Measurements from ENCODE around the gene DHRSX. TPM values are rescaled to one million over a fixed set of nuclear protein-coding genes. Genes with fewer than 3 reads are reported as not detected.

DHRSX gene
- total and polyA plus RNA-seq, 12 donors = 6.4 to 68.6 (median 27.7) TPM

DNA sequence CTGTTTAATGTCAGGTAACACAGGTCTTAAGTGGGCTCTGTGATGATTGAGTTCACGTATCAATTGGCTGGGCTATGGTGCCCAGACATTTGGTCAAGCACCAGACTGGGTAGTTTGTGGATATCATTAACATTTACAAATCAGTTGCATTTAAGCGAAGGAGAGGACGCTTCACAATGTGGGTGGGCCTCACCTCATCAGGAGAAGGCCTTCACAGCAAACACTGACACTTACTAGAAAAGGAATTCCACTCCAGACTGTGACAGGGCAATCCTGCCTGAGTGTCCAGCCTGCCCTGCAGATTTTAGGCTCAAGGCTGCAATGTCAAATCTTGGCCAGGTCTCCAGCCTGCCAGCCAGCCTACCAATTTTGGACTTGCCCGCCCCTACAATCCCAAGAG lies 270.3 kb downstream of the DHRSX start:
- no peaks in the 10 kb centered on the region for H3K27me3 ChIP-seq
- no peak overlapping the region for H3K27ac ChIP-seq
- no peak overlapping the region for H3K4me3 ChIP-seq
- WGBS, 4 donors = 95 to 97% (median 97%) methylated on average over 3 to 4 of the region's 4 CpGs
- no peaks in the 10 kb centered on the region for H3K4me1 ChIP-seq (replicated peaks in 1 of 2)
- H3K9me3 ChIP-seq (replicated peaks in 1 of 3) = no peaks in the 10 kb centered on the region
- no peaks in the 10 kb centered on the region for H3K36me3 ChIP-seq (replicated peaks in 1 of 2)
- no peak for DNase-seq
- intact Hi-C loops (cut with DNase I) = no loop called here
- no peak for TF ChIP-seq POLR2A (IDR thresholded peaks at IDR 0.05)
- TF ChIP-seq, protein P1, sequence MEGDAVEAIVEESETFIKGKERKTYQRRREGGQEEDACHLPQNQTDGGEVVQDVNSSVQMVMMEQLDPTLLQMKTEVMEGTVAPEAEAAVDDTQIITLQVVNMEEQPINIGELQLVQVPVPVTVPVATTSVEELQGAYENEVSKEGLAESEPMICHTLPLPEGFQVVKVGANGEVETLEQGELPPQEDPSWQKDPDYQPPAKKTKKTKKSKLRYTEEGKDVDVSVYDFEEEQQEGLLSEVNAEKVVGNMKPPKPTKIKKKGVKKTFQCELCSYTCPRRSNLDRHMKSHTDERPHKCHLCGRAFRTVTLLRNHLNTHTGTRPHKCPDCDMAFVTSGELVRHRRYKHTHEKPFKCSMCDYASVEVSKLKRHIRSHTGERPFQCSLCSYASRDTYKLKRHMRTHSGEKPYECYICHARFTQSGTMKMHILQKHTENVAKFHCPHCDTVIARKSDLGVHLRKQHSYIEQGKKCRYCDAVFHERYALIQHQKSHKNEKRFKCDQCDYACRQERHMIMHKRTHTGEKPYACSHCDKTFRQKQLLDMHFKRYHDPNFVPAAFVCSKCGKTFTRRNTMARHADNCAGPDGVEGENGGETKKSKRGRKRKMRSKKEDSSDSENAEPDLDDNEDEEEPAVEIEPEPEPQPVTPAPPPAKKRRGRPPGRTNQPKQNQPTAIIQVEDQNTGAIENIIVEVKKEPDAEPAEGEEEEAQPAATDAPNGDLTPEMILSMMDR (IDR thresholded peaks at IDR 0.05) = no peak

DNA sequence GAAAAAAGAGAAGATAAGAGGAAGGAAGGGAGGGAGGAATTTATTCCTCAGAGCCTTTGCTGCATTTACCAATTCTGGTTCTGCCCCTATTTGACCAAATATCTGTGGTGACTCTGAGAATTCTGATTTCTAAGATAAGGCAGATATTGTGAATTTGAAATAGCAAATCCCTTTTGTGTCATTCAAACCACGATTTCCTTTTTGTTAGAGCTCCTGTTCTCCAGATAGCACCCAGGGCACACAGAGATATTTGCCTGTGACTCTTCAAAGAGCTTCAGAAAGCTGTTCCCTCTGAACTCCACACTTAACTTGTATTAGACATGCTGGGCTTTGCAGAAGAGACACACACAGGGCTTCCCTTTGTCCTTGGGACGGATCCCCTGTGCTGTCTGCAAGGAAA lies 272.2 kb downstream of the DHRSX start:
- no peak overlapping the region for H3K4me3 ChIP-seq
- no peak for DNase-seq
- no peaks in the 10 kb centered on the region for H3K27me3 ChIP-seq
- no peak overlapping the region for H3K27ac ChIP-seq
- intact Hi-C loops (cut with DNase I) = no loop called here
- H3K36me3 ChIP-seq (replicated peaks in 1 of 2) = no peaks in the 10 kb centered on the region
- no peaks in the 10 kb centered on the region for H3K9me3 ChIP-seq (replicated peaks in 1 of 3)
- no peak for TF ChIP-seq POLR2A (IDR thresholded peaks at IDR 0.05)
- TF ChIP-seq, protein P1 (IDR thresholded peaks at IDR 0.05) = no peak
- 65 to 84% (median 66%) methylated on average over 2 of the region's 2 CpGs for WGBS, 4 donors
- no peaks in the 10 kb centered on the region for H3K4me1 ChIP-seq (replicated peaks in 1 of 2)

DNA sequence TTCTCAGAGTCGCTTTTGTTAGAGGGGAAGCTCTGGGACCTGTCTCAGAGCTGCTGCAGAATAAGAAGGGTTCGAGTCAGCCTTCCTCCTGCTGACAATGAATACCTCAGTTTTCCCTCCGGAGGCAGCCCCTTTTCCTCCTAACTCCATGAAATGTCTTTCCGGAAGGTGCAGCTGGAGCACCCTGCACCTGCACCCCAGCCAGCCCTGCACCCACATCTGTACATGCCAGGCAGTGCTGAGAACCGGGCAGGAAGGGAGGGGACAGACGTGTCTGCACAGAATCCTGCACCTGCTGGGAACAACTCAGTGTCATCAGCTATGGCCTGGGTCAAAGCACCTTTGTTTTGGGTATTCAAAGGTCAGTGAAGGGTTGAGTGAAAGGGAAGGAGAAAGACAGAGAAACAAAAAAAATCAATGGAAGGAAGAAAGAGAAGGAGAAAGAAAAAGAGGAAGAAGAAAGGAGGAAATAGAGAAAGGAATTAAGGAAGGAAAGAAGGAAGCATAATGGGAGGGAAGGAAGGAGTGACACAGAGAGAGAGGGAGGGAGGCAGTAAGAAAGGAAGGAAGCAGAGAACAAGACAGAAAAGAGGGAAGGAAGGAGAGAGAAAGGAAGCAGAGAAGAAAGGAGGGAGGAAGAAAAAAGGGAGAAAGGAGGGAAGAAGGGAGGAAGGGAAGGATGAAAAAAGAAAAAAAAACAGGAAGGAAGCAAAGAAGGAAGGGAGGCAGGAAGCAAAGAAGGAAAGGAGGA lies 273.7 kb downstream of the DHRSX start:
- Histone ChIP-seq H3K27ac (no peak overlapping the region), H3K9me3 (replicated peaks in 1 of 3) (no peaks in the 10 kb centered on the region), H3K27me3 (no peaks in the 10 kb centered on the region), H3K4me3 (no peak overlapping the region), H3K36me3 (replicated peaks in 1 of 2) (no peaks in the 10 kb centered on the region), H3K4me1 (replicated peaks in 1 of 2) (no peaks in the 10 kb centered on the region)
- intact Hi-C loops (cut with DNase I) = no loop called here
- WGBS, 4 donors = 87 to 94% (median 94%) methylated on average over 6 of the region's 6 CpGs
- no peak for TF ChIP-seq POLR2A (IDR thresholded peaks at IDR 0.05)
- TF ChIP-seq, protein P1 (IDR thresholded peaks at IDR 0.05) = no peak
- DNase-seq = no peak

DNA sequence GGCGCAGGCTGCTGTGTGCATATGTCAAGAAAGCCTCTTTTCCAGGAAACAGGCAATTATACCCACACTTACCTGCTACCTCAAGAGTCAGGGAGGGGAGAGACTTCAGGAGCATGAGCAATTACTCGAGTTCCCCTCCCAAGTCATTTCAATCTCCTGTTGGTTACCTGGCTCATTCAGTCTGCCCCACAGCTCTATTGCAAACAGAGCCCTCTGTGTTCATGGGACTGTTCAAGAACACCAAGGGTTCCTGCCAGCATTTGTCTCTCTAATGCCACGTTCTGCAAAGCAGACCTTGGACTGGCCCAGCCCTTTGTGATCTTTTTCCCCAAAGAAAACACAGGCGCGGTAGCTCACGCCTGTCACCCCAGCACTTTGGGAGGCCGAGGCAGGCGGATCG lies 274.6 kb downstream of the DHRSX start:
- no peak for DNase-seq
- Histone ChIP-seq H3K27ac (no peak overlapping the region), H3K4me1 (replicated peaks in 1 of 2) (no peaks in the 10 kb centered on the region), H3K27me3 (no peaks in the 10 kb centered on the region), H3K9me3 (replicated peaks in 1 of 3) (no peaks in the 10 kb centered on the region), H3K4me3 (no peak overlapping the region), H3K36me3 (replicated peaks in 1 of 2) (no peaks in the 10 kb centered on the region)
- intact Hi-C loops (cut with DNase I) = no loop called here
- 74 to 86% (median 82%) methylated on average over 9 of the region's 9 CpGs for WGBS, 4 donors
- no peak for TF ChIP-seq POLR2A (IDR thresholded peaks at IDR 0.05)
- TF ChIP-seq, protein P1 (IDR thresholded peaks at IDR 0.05) = no peak

Data from adrenal gland (tissue), 12 donors.